ENCODE data around the gene SLC12A8.

DNA sequence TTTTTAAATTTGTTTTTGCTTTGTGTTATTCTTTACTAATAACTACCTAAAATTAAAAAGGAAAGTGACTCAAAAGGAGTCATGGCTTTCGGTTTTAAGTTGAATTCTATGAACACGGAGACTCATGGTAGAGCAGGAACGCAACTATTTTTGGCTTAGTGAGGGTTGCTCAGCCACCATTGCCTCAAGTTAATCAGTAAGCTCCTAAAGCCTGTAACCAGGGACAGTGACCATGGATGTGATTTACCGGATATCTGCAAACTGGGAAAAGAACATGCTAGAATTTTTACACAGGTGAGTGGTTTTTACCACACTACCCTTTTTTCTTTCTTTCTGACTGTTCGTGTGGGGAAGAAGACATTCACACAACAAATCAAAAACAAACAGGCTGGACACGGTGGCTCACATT, 11.8 kb downstream of the SLC12A8 start:
- TF ChIP-seq POLR2A (IDR thresholded peaks at IDR 0.05) = peak; percentile 25
- TF ChIP-seq, protein P1, sequence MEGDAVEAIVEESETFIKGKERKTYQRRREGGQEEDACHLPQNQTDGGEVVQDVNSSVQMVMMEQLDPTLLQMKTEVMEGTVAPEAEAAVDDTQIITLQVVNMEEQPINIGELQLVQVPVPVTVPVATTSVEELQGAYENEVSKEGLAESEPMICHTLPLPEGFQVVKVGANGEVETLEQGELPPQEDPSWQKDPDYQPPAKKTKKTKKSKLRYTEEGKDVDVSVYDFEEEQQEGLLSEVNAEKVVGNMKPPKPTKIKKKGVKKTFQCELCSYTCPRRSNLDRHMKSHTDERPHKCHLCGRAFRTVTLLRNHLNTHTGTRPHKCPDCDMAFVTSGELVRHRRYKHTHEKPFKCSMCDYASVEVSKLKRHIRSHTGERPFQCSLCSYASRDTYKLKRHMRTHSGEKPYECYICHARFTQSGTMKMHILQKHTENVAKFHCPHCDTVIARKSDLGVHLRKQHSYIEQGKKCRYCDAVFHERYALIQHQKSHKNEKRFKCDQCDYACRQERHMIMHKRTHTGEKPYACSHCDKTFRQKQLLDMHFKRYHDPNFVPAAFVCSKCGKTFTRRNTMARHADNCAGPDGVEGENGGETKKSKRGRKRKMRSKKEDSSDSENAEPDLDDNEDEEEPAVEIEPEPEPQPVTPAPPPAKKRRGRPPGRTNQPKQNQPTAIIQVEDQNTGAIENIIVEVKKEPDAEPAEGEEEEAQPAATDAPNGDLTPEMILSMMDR (IDR thresholded peaks at IDR 0.05) = no peak

All from right lobe of liver (tissue), 4 donors.